Trophoblast cell (in vitro differentiated cells and primary cell): ENCODE measurements around the gene CACTIN.

Experiments used
- DNase-seq, 2 donors: peaks; one replicate each; pipeline ENCODE4 v3.0.0-alpha.2; 2016
- H2AFZ ChIP-seq: 2 replicates; pipeline ENCODE4 v1.6.1; 2013; ENCODE audit warnings: low read length, moderate library complexity, mild to moderate bottlenecking; ENCODE audit not compliant: insufficient read depth, poor library complexity
- H2AK5ac ChIP-seq: 2 replicates; pipeline ENCODE4 v1.6.1; 2013; ENCODE audit warnings: mild to moderate bottlenecking, low read length
- H2BK120ac ChIP-seq: 2 replicates; pipeline ENCODE4 v1.6.1; 2013; ENCODE audit warnings: low read length, mild to moderate bottlenecking, moderate library complexity; ENCODE audit not compliant: insufficient read depth, poor library complexity
- H2BK12ac ChIP-seq: 2 replicates; pipeline ENCODE4 v1.6.1; 2013; ENCODE audit warnings: mild to moderate bottlenecking, low read length, moderate library complexity
- H2BK5ac ChIP-seq: 2 replicates; pipeline ENCODE4 v1.6.1; 2013; ENCODE audit warnings: low read length, low read depth, moderate library complexity, mild to moderate bottlenecking; ENCODE audit not compliant: poor library complexity
- H3K14ac ChIP-seq: 2 replicates; pipeline ENCODE4 v1.6.1; 2013; ENCODE audit warnings: mild to moderate bottlenecking, low read length
- H3K18ac ChIP-seq: 2 replicates; pipeline ENCODE4 v1.6.1; 2013; ENCODE audit warnings: mild to moderate bottlenecking, low read length
- H3K23ac ChIP-seq: 2 replicates; pipeline ENCODE4 v1.6.1; 2013; ENCODE audit warnings: low read length
- H3K27ac ChIP-seq: 2 replicates; pipeline ENCODE4 v1.5.1; 2013; ENCODE audit warnings: low read depth, mild to moderate bottlenecking, inconsistent platforms, low read length, moderate library complexity
- H3K27me3 ChIP-seq: 2 replicates; pipeline ENCODE4 v1.6.1; 2013; ENCODE audit warnings: inconsistent platforms, mild to moderate bottlenecking, low read length, moderate library complexity; ENCODE audit not compliant: insufficient read depth
- H3K36me3 ChIP-seq, 2 experiments: 1 replicate in 1 of 2; 2 replicates in 1 of 2; pipeline ENCODE4 v1.6.1; 2013; ENCODE audit warnings: low read length in 2 of 2, mild to moderate bottlenecking in 2 of 2, moderate library complexity in 1 of 2; ENCODE audit not compliant: insufficient read depth in 2 of 2, control insufficient read depth in 1 of 2
- H3K4ac ChIP-seq: 2 replicates; pipeline ENCODE4 v1.6.1; 2013; ENCODE audit warnings: low read depth, mild to moderate bottlenecking, low read length, moderate library complexity
- H3K4me1 ChIP-seq, 2 experiments: 1 replicate in 1 of 2; 2 replicates in 1 of 2; pipeline ENCODE4 v1.6.1; 2013; ENCODE audit warnings: low read length in 2 of 2, mild to moderate bottlenecking in 2 of 2, moderate library complexity in 1 of 2; ENCODE audit not compliant: insufficient read depth in 2 of 2, control insufficient read depth in 1 of 2
- H3K4me2 ChIP-seq: 2 replicates; pipeline ENCODE4 v1.6.1; 2013; ENCODE audit warnings: inconsistent platforms, mild to moderate bottlenecking, low read length, moderate library complexity
- H3K4me3 ChIP-seq: 2 replicates; pipeline ENCODE4 v1.5.1; 2013; ENCODE audit warnings: mild to moderate bottlenecking, low read depth, low read length, inconsistent platforms
- H3K79me1 ChIP-seq: one replicate; pipeline ENCODE4 v1.6.1; 2013; ENCODE audit warnings: low read length
- H3K79me2 ChIP-seq: 2 replicates; pipeline ENCODE4 v1.6.1; 2013; ENCODE audit warnings: low read length, mild to moderate bottlenecking; ENCODE audit not compliant: control insufficient read depth, insufficient read depth, poor library complexity
- H3K9ac ChIP-seq: 2 replicates; pipeline ENCODE4 v1.6.1; 2013; ENCODE audit warnings: mild to moderate bottlenecking, low read length
- H3K9me3 ChIP-seq: 2 replicates; pipeline ENCODE4 v1.6.1; 2013; ENCODE audit warnings: low read depth, mild to moderate bottlenecking, control low read depth, inconsistent platforms, low read length; ENCODE audit not compliant: insufficient read depth
- H4K12ac ChIP-seq: 2 replicates; pipeline ENCODE4 v1.6.1; 2013; ENCODE audit warnings: low read depth, mild to moderate bottlenecking, low read length, moderate library complexity
- H4K8ac ChIP-seq: 2 replicates; pipeline ENCODE4 v1.6.1; 2013; ENCODE audit warnings: low read depth, mild to moderate bottlenecking, low read length, moderate library complexity
- H4K91ac ChIP-seq: one replicate; pipeline ENCODE4 v1.6.1; 2013; ENCODE audit warnings: low read depth, mild to moderate bottlenecking, low read length, moderate library complexity
- WGBS: extraction: QIAGEN DNeasy Blood & Tissue Kit; methylation state at CpG from one replicate; pipeline ENCODE4 v1.1.7; 2013; ENCODE audit warnings: missing lambda C conversion rate; ENCODE audit not compliant: insufficient read length, insufficient coverage; ENCODE audit errors: extremely low coverage; 5-methylcytosine and 5-hydroxymethylcytosine counted together

CACTIN gene

GRCh38 chr19:3644351-3645066 is 17.9 kb upstream of the CACTIN start:
- H2AK5ac ChIP-seq, result no peak overlapping the region
- no peak overlapping the region for H3K4me2 ChIP-seq
- no peaks in the 10 kb centered on the region for H3K4me1 ChIP-seq
- H3K9me3 ChIP-seq, result peaks cover 5% of the 10 kb centered on the region
- no peak overlapping the region for H3K14ac ChIP-seq
- H2AFZ ChIP-seq, result no peak overlapping the region
- H3K18ac ChIP-seq, result no peak overlapping the region
- H2BK120ac ChIP-seq, result no peak overlapping the region
- no peak overlapping the region for H4K91ac ChIP-seq
- H2BK12ac ChIP-seq, result no peak overlapping the region
- no peak overlapping the region for H3K4me3 ChIP-seq
- no peak for DNase-seq
- no peaks in the 10 kb centered on the region for H3K27me3 ChIP-seq
- H4K12ac ChIP-seq, result no peak overlapping the region
- H3K79me2 ChIP-seq, result no peaks in the 10 kb centered on the region
- no CpG with 5 or more reads among the region's 19 CpGs for WGBS
- no peak overlapping the region for H2BK5ac ChIP-seq
- H3K79me1 ChIP-seq, result no peaks in the 10 kb centered on the region
- H3K9ac ChIP-seq, result no peak overlapping the region
- peaks cover 64 to 73% of the 10 kb centered on the region in 2 experiments for H3K36me3 ChIP-seq
- H3K23ac ChIP-seq, result no peak overlapping the region
- no peak overlapping the region for H3K4ac ChIP-seq
- H4K8ac ChIP-seq, result no peak overlapping the region
- no peak overlapping the region for H3K27ac ChIP-seq

- Histone ChIP-seq H3K14ac (no peak overlapping the region), H3K79me2 (no peaks in the 10 kb centered on the region), H4K91ac (no peak overlapping the region), H2BK120ac (no peak overlapping the region), H3K9me3 (peaks cover 5% of the 10 kb centered on the region), H3K9ac (no peak overlapping the region), H3K4ac (no peak overlapping the region), H2BK5ac (no peak overlapping the region), H3K36me3 (peaks cover 70 to 79% of the 10 kb centered on the region in 2 experiments), H3K27ac (no peak overlapping the region), H2BK12ac (no peak overlapping the region), H2AFZ (no peak overlapping the region), H4K12ac (no peak overlapping the region), H3K18ac (no peak overlapping the region), H3K4me2 (no peak overlapping the region), H3K4me1 (no peaks in the 10 kb centered on the region), H3K79me1 (no peaks in the 10 kb centered on the region), H3K4me3 (no peak overlapping the region), H3K23ac (no peak overlapping the region), H2AK5ac (no peak overlapping the region), H3K27me3 (no peaks in the 10 kb centered on the region), H4K8ac (no peak overlapping the region)
- WGBS, result no CpG with 5 or more reads among the region's 28 CpGs
- peak; percentile 67 to 82 for DNase-seq
Measured at GRCh38 chr19:3643674-3644313, 17.2 kb upstream of the CACTIN start.

GRCh38 chr19:3642987-3643673 is 16.5 kb upstream of the CACTIN start:
- Histone ChIP-seq H4K91ac (no peak overlapping the region), H3K36me3 (peaks cover 73 to 80% of the 10 kb centered on the region in 2 experiments), H3K4ac (no peak overlapping the region), H2BK120ac (no peak overlapping the region), H3K27ac (no peak overlapping the region), H3K14ac (no peak overlapping the region), H3K79me2 (no peaks in the 10 kb centered on the region), H2AFZ (no peak overlapping the region), H4K8ac (no peak overlapping the region), H4K12ac (no peak overlapping the region), H2AK5ac (no peak overlapping the region), H3K4me1 (no peaks in the 10 kb centered on the region), H3K18ac (no peak overlapping the region), H3K79me1 (no peaks in the 10 kb centered on the region), H3K9me3 (peaks cover 5% of the 10 kb centered on the region), H2BK12ac (no peak overlapping the region), H3K23ac (no peak overlapping the region), H3K27me3 (no peaks in the 10 kb centered on the region), H3K4me2 (no peak overlapping the region), H2BK5ac (no peak overlapping the region), H3K9ac (no peak overlapping the region), H3K4me3 (no peak overlapping the region)
- no CpG with 5 or more reads among the region's 36 CpGs for WGBS
- DNase-seq, result peak in 1 of 2 donors; percentile 36

GRCh38 chr19:3642296-3642695 is 15.7 kb upstream of the CACTIN start:
- Histone ChIP-seq H3K27me3 (no peaks in the 10 kb centered on the region), H3K4ac (no peak overlapping the region), H3K4me3 (no peak overlapping the region), H4K91ac (no peak overlapping the region), H2AK5ac (no peak overlapping the region), H3K23ac (no peak overlapping the region), H3K79me1 (no peaks in the 10 kb centered on the region), H3K9ac (no peak overlapping the region), H2AFZ (no peak overlapping the region), H3K4me1 (no peaks in the 10 kb centered on the region), H3K14ac (no peak overlapping the region), H3K4me2 (no peak overlapping the region), H2BK5ac (no peak overlapping the region), H3K79me2 (no peaks in the 10 kb centered on the region), H4K12ac (no peak overlapping the region), H2BK12ac (no peak overlapping the region), H3K36me3 (peaks cover 79 to 80% of the 10 kb centered on the region in 2 experiments), H3K27ac (no peak overlapping the region), H3K18ac (no peak overlapping the region), H2BK120ac (no peak overlapping the region), H4K8ac (no peak overlapping the region), H3K9me3 (peaks cover 5% of the 10 kb centered on the region)
- no peak for DNase-seq
- no CpG with 5 or more reads among the region's 17 CpGs for WGBS
